ENCODE data around the gene ASB16. TPM values are rescaled to one million over a fixed set of nuclear protein-coding genes. Genes with fewer than 3 reads are reported as not detected.

ASB16 gene
- total RNA-seq, 1 donor from 2014 or later = 0.09 TPM

DNA sequence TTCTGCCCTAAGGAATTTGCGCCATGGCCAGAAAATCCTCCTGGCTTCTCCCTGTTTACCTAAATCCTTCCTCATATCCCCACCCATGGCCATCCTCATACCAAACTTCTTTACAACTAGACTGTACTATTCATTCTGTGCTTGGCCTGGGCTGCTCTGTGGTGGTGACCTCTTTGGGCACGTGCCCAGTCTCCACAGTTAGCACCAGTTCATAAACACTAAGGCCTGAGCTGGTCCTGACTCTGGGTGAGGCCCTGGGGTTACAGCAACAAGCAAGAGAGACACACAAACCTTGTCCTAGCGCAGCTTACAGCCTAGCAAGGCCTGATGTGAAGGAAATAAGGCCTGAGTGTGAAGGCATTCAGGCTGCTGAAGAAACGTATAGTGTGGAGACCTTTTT, 32.3 kb downstream of the ASB16 start:
- peaks cover 42% of the 10 kb centered on the region for H3K4me1 Mint-ChIP-seq
- H3K4me3 Mint-ChIP-seq = peak overlapping the region; percentile 57
- peak overlapping the region; percentile 23 for H3K27ac Mint-ChIP-seq
- H3K36me3 Mint-ChIP-seq (ENCODE audit: low read depth) = peaks cover 22% of the 10 kb centered on the region
- intact Hi-C loops (cut with micrococcal nuclease) = no loop called here
- H3K27me3 Mint-ChIP-seq = no peaks in the 10 kb centered on the region
- no peak for DNase-seq
- no peaks in the 10 kb centered on the region for H3K9me3 Mint-ChIP-seq

DNA sequence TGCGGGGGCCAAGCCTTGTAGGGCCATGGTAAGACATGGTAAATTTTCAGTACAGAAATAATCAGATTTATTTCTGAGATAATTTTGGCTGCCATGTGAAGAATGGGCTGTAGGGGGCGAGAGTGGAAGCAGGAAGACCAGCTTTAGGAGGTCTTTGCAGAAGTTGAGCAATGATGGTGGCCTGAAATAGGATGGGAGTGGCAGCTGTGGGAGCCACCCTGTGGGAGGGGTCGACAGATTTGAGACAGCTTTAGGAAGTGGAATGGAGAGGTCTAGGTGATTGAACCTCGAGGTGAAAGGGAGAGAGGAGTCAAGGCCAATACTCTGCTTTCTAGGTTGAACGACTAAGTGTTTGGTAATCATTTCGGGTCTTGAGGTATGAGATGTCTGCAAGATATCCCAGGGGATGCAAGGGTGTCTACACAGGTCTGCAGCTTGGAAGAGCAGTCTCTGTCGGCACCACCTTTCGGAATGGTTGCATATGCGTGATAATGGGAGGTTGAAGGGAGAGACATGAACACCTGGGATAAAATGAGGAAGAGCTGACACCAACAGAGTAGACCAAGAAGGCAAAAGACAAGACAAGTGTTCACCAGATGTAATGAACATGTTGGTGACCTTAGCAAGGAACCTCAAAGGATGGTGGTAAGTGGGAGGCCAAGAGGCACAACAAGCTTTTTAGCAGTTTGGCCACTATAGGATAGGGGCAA, 33.4 kb downstream of the ASB16 start:
- Mint-ChIP-seq H3K27me3 (no peaks in the 10 kb centered on the region), H3K4me1 (peaks cover 42% of the 10 kb centered on the region), H3K27ac (peak overlapping the region; percentile 73), H3K36me3 (ENCODE audit: low read depth) (peaks cover 26% of the 10 kb centered on the region), H3K4me3 (peak overlapping the region; percentile 11), H3K9me3 (no peaks in the 10 kb centered on the region)
- intact Hi-C loops (cut with micrococcal nuclease) = no loop called here
- peak; percentile 87 for DNase-seq

DNA sequence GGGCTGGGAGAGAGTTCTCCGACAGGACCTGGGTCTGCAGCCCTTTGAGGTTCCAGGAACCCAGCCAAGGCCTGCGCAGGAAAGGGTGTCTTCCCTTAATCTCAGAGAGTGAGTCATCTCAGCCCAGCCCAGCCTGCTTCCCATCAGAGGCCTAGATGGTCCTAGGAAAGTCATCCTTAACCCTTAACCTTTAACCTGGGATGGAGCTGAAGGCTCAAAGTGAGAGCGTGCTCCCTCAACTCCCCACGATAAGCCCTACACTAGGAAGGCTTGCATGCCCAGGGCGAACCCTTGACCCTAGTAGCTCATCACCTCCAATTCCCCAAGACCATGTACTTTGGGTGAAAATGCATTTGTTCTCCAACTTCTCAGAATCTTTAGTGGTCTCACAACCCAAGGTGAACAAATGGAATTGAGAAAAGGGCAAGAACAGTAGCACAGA, 34.0 kb downstream of the ASB16 start:
- no peak overlapping the region for H3K27ac Mint-ChIP-seq
- H3K4me3 Mint-ChIP-seq = no peak overlapping the region
- peaks cover 30% of the 10 kb centered on the region for H3K36me3 Mint-ChIP-seq (ENCODE audit: low read depth)
- no peak for DNase-seq
- intact Hi-C loops (cut with micrococcal nuclease) = no loop called here
- H3K4me1 Mint-ChIP-seq = peaks cover 45% of the 10 kb centered on the region
- H3K9me3 Mint-ChIP-seq = no peaks in the 10 kb centered on the region
- H3K27me3 Mint-ChIP-seq = no peaks in the 10 kb centered on the region

DNA sequence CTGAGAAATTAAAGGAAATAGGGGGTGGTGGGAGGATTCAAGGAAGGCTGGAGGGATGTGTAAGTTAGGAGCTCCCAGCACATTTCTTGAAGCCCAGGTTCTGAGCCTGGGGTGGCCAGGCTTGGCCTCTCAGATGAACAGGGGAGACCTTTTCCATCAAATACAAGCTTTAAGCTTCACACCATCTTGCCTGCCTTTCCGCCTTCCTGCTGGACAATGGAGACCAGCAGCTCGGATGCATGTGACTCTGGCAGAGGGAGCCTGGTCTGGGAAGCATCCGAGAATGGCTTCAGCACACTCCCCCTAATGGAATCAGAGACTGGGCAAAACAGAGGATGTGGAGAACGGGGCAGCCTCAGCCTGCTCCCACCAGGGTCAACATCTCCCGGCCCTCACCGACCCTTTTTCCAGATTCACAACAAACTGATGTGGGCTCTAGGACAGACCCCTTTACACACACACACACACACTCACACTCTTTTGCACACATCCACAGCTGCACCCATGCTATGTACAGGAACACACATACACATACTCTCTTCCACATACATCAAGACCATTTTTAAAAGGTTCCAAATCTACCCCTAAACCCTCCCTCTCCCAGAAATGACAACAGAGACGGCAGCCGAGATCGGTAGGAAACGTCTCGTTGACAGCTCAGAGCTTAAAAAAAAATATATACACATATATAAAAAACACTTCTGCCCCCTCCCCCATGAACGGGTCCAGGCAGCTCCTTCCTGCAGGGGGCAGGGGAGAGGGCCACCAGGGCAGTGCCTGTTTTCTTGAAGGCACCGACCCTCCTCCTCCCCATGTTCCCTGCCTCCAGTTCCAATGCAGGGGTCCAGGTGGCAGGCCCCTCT, 35.7 kb downstream of the ASB16 start:
- Mint-ChIP-seq H3K9me3 (no peaks in the 10 kb centered on the region), H3K4me3 (no peak overlapping the region), H3K36me3 (ENCODE audit: low read depth) (peaks cover 39% of the 10 kb centered on the region), H3K4me1 (peaks cover 49% of the 10 kb centered on the region), H3K27ac (peak overlapping the region; percentile 26), H3K27me3 (no peaks in the 10 kb centered on the region)
- intact Hi-C loops (cut with micrococcal nuclease) = no loop called here
- DNase-seq = no peak

DNA sequence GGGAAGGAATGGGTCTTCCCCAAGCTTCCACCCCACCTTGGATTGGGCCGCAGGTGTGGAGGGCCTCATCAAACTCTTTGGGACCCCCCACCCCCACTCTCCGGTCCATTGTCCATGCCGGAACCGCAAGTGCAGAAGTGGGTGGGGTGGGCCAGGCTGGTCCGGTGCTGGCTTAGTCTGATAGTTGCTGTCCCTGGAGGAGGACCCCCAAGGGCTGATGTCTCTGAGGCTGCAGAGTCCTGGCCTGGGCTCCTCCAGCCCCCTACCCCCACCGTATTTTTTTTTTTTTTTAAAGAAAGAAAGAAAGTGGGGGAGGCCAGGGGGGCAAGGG, 36.3 kb downstream of the ASB16 start:
- no peaks in the 10 kb centered on the region for H3K9me3 Mint-ChIP-seq
- intact Hi-C loops (cut with micrococcal nuclease) = no loop called here
- no peaks in the 10 kb centered on the region for H3K27me3 Mint-ChIP-seq
- DNase-seq = no peak
- peaks cover 43% of the 10 kb centered on the region for H3K36me3 Mint-ChIP-seq (ENCODE audit: low read depth)
- no peak overlapping the region for H3K4me3 Mint-ChIP-seq
- H3K4me1 Mint-ChIP-seq = peaks cover 47% of the 10 kb centered on the region
- no peak overlapping the region for H3K27ac Mint-ChIP-seq

DNA sequence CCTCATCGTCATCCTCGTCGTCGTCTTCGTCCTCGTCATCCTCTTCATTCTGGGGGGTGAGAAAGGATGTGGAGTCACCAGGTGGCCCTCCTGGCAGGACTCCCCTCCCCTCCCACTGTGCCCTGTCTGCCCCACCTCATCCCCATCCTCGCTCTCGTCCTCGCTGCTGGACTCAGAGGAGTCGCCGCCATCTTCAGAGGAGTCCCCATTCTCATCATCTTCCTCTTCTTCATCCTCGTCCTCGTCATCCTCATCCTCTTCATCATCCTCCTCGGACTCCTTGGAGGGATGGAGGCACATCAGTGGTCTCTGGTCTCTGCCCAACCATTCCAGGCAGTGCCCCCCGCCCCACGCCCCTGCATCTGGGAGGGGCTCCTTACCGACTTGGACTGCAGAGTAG, 36.8 kb downstream of the ASB16 start:
- peaks cover 46% of the 10 kb centered on the region for H3K36me3 Mint-ChIP-seq (ENCODE audit: low read depth)
- intact Hi-C loops (cut with micrococcal nuclease) = no loop called here
- peak overlapping the region; percentile 37 for H3K27ac Mint-ChIP-seq
- H3K27me3 Mint-ChIP-seq = no peaks in the 10 kb centered on the region
- H3K4me1 Mint-ChIP-seq = peaks cover 45% of the 10 kb centered on the region
- DNase-seq = no peak
- H3K4me3 Mint-ChIP-seq = no peak overlapping the region
- H3K9me3 Mint-ChIP-seq = no peaks in the 10 kb centered on the region

DNA sequence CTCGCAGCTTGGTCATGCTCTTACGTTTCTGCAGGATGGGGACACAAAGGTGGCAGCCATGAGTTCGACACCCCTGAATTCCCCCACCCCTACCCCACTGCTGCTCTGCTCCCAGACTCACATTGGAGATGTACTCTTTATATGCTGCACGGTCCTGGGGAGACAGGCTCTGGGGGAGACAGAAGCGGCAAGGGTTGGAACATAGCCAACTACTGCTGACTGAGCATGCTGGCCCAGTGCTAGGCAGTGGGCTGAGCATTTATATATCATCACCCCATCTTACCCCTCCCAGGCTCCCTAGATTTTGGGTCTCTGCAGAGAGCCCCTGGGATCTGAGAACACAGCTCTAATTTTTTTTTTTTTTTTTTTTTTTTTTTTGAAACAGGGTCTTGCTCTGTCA, 37.2 kb downstream of the ASB16 start:
- Mint-ChIP-seq H3K9me3 (no peaks in the 10 kb centered on the region), H3K36me3 (ENCODE audit: low read depth) (peaks cover 48% of the 10 kb centered on the region), H3K27me3 (no peaks in the 10 kb centered on the region), H3K27ac (no peak overlapping the region), H3K4me1 (peaks cover 42% of the 10 kb centered on the region), H3K4me3 (no peak overlapping the region)
- intact Hi-C loops (cut with micrococcal nuclease) = no loop called here
- DNase-seq = no peak

DNA sequence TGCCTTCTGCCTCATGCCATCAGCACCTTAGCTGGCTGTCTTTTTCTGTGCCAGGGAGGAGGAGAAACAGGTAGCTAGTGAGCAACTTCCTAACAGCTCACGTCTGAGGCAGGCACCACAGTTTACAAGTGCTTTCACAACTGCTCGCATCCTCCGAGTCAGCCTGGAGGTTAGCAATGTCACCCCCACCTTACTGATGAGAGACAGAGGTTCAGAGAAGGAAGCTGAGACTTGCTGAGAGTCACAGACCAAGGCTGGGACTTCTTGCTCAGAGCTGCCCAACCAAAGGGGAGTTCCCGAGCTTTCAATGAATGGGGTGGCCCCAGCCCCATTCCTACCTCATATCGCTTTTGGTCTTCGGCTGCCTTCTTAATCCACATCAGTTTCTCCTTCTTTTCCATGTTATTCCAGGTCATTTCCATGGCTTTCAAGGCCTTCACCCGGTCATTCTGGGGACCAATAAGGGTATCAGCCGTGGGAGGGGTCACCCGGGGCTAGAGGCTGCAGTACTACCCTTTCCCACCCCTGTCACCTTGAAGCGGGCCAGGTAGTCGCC, 39.4 kb downstream of the ASB16 start:
- Mint-ChIP-seq H3K4me1 (peaks cover 36% of the 10 kb centered on the region), H3K36me3 (ENCODE audit: low read depth) (peaks cover 69% of the 10 kb centered on the region)
- peak; percentile 75 for DNase-seq

DNA sequence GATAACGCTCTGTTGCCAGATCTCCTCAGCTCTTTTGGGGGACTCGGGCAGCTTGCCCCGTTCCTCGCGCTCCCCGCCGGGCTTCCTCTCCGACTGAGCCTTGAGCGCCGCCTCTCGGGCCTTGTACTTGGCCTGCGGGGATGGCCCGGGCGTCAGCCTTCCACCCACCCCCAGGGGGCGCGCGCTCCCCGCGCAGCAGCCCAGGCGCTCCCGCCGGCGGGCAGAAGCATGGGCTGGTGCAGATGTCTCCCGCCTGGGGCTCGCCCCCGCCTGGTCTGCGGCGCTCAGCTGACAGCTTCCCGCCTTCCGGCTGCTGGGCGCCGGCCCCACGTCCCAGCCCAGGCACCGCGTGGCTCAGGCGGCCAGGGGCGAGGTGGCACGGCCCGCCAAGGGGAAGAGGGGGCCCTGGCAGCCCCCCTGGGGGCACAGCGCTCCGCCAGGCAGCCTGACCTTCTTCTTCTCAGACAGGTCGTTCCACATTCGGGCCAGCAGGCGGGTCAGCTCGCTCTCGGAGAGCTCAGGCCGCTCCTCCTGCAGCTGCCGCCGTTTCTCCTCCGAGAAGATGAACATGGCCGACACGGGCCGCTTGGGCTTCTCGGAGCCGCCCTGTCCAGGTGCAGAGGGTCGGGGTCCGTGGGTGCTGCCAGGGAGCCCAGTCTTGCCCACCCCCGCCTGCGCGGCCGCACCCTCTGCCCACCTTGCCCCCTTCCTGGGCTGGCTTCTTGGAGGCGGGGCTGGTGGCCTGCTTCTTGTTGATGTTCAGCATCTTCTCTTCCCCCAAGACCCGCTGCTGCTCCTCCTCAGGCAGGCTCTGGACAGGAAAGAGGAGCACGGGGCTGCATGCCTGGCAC, 40.1 kb downstream of the ASB16 start:
- peak overlapping the region; percentile 85 for H3K4me3 Mint-ChIP-seq
- H3K9me3 Mint-ChIP-seq = no peaks in the 10 kb centered on the region
- intact Hi-C loops (cut with micrococcal nuclease) = loop anchor here (1.0 to 10.0 kb wide), 4 partner anchors 8 to 294 kb away; partner anchors contain the start of gene GPATCH8
- H3K27ac Mint-ChIP-seq = peak overlapping the region; percentile 87
- peaks cover 74% of the 10 kb centered on the region for H3K36me3 Mint-ChIP-seq (ENCODE audit: low read depth)
- peaks cover 42% of the 10 kb centered on the region for H3K4me1 Mint-ChIP-seq
- no peaks in the 10 kb centered on the region for H3K27me3 Mint-ChIP-seq
- peak; percentile 97 for DNase-seq

More for the DNA sequence above, 39.4 kb downstream of the ASB16 start:
- intact Hi-C loops (cut with micrococcal nuclease) = loop anchor here (1.0 to 10.0 kb wide), 4 partner anchors 8 to 295 kb away; partner anchors contain the start of gene GPATCH8
- Mint-ChIP-seq H3K9me3 (no peaks in the 10 kb centered on the region), H3K27me3 (no peaks in the 10 kb centered on the region), H3K4me3 (peak overlapping the region; percentile 85), H3K27ac (peak overlapping the region; percentile 87)

DNA sequence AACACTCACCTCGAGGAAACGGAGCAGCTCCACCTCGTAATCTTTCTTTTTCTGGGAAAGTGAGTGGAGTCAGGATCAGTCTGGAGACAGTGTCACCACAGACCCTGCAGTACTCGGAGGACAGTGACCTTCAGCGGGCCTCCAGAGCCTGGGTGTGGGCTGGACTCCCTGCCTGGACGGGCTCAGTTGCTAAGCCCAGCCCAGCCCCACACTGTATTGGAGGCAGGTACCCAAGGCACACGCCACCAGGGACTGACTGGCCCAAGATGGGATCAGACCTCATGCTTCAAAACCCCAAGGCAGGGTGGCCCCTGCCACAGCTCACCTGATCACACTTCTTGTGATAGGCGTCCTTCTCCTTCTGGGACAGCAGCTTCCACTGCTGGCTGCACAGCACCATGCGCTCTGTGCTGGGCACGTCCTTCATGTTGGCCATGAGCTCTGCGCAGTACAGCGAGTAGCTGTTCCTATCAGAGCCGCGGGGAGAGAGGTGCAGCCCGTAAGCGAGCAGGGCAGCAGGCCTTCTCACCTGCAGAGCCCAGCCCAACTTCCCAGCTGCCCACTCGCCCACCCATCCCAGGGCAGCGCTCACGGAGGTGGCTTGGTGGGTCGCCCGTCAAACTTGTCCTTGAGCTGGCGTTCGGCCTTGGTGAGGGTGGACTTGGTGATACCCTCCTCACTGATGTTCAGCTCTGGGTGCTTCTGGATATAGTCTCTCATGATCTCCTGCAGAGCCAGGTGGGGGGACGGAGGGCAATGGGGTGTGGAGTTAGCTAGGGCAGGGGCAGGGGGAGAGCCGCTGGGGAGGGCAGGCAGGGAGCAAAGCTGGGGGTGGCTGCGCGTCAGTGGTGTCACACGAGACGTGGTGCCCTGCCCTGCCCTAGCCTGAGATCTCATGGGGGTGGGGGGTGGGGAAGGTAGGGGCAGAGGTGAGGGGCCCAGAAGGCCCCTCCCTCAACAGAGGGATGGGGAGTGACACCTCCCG, 41.1 kb downstream of the ASB16 start:
- Mint-ChIP-seq H3K27ac (peak overlapping the region; percentile 66), H3K4me3 (peak overlapping the region; percentile 21), H3K36me3 (ENCODE audit: low read depth) (peaks cover 76% of the 10 kb centered on the region), H3K9me3 (no peaks in the 10 kb centered on the region), H3K27me3 (no peaks in the 10 kb centered on the region), H3K4me1 (peaks cover 51% of the 10 kb centered on the region)
- intact Hi-C loops (cut with micrococcal nuclease) = loop anchor here (10.0 kb wide), 1 partner anchor 293 kb away; the partner anchor contains the start of gene GPATCH8
- no peak for DNase-seq

DNA sequence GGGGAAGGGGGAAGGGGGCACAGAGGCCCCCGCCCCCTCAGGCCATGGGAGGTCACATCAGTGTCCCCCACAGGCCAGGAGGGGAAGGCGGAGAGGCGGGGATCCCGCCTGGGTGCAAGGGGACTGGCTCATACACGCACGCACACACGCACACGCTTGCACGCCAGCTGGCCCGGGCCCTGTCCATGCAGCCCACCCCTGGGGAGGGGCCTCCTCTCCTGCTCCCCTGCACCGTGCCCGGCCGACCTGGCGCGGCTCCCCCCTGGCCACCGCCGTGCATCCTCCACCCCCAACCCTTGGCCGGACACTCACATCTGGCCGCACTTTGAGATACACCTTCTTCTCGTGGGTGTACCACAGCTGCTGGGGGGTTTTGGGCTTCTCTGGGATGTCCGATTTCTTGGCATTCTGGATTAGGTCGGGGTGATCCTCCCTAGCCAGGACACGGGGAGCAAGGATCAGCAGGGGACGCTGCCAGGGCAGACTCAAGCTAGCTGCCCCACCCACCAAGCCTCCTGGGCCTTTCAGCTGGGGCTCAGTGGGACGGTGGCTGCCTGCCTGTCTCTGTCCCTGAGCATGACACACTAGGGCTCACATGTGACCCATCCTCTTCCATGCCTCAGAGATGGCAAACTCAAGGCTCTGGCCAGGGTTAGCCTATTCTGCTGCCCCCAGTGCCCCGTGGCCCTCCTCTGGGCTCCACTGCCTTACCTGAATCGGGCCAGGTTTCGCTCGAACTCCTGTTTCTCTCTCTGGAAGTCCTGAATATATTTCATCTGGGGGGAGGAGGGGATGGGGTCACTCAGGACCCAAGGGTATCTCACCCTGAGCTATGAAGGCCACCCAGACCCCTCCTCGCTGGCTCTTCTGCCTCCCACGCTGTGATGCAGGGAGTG, 42.3 kb downstream of the ASB16 start:
- peak overlapping the region; percentile 37 for H3K27ac Mint-ChIP-seq
- H3K9me3 Mint-ChIP-seq = no peaks in the 10 kb centered on the region
- no peak for DNase-seq
- H3K4me1 Mint-ChIP-seq = peaks cover 58% of the 10 kb centered on the region
- no peaks in the 10 kb centered on the region for H3K27me3 Mint-ChIP-seq
- H3K36me3 Mint-ChIP-seq (ENCODE audit: low read depth) = peaks cover 79% of the 10 kb centered on the region
- H3K4me3 Mint-ChIP-seq = no peak overlapping the region
- intact Hi-C loops (cut with micrococcal nuclease) = loop anchor here (10.0 kb wide), 1 partner anchor 292 kb away; the partner anchor contains the start of gene GPATCH8
